Right hindlimb (tissue), 1 donor: Measurements from ENCODE around the gene TMPRSS11D.

Experiments
- DNase-seq: peaks from one replicate; pipeline ENCODE4 v3.0.0-alpha.2; 2018

TMPRSS11D gene

GRCh38 chr4:67883902-67884301 lies at the start of gene TMPRSS11D:
Gene TMPRSS11D, minus strand, starts transcription at chr4:67884002. Its CDS starts 69 bp downstream, at chr4:67883933.
- DNase-seq, result no peak

DNA sequence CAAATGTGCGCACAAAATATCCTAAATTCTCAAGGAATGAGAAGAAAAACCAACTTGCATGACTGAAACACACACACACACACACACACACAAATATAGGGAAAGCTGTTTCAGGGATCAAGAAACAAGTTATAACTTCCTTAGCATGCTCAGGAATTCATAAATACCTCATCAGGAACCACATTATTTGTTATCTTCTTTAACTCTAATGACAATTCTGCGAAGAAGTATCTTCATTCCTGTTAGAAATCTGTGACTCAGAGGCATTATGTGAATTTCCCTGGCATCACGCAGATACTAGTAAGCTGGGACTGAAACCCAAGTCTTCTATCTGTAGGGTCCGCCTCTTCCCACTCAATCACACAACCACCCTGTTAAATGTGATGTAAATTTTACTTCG lies 49.2 kb upstream of the TMPRSS11D start:
- DNase-seq, result no peak

- DNase-seq, result no peak
Measured at GRCh38 chr4:67931256-67931655, 47.5 kb upstream of the TMPRSS11D start.

- no peak for DNase-seq
Measured at GRCh38 chr4:67929426-67929825, 45.6 kb upstream of the TMPRSS11D start.

GRCh38 chr4:67928546-67928945 lies 44.7 kb upstream of the TMPRSS11D start:
- no peak for DNase-seq

GRCh38 chr4:67927251-67927650 lies 43.4 kb upstream of the TMPRSS11D start:
- no peak for DNase-seq

DNA sequence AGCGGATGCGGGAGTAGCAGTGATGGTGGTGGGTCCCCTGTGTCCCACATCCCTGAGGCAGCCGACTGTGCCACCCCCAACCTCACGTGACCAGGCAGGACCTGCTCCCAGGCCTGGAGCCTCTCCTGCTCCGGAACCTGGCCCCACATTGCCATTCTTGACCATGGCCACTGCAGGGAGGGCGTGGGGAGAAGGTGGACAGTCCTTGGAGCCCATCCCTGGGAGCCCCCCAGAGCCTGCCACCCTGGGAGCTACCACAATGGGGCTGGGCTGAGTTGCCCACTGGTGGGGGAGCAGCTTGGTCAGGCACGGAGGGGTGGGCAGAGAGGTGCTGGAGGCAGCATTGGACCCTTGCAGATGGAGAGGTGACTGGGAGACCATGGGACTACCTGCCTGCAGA lies 42.7 kb upstream of the TMPRSS11D start:
- no peak for DNase-seq

DNA sequence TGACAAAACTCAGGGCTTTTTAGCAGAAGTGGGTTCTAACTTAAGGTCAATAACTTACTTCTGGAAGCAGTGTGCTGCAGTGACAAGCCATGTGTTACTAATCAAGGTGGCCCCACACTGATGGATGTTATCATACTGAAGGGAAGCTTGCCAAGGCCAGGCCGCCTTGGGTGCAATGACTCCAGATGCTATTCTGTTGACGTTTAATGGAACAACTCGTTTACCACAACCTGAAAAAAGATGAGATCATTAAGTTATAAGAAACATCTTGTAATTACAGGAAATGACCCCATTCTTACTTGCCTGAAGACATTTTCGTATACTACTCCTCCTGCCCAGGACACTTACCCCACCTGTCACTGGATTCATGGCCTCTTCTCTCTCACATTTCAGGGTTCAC lies 38.9 kb upstream of the TMPRSS11D start:
- DNase-seq, result no peak

DNA sequence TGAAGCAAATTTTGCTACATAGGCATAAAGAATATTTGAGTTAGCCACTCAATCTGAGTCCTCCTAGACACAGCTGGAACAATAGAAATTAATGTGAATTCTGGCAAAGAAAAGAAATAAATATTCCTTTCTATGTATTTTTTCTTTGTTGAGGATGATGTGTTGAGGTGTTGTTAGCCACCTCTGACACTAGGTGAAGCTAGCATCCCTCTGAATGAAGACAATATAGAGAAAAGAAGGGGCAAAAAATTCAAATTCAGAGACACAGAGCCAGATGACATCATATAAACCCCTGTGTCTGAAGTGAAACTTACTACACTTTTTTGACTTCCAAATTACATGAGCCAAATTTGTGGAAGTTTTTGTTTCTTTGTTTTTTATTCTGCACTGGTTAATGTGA lies 34.6 kb upstream of the TMPRSS11D start:
- no peak for DNase-seq

- no peak for DNase-seq
Measured at GRCh38 chr4:67915400-67915966, 31.7 kb upstream of the TMPRSS11D start.

GRCh38 chr4:67912080-67912479 lies 28.3 kb upstream of the TMPRSS11D start:
- DNase-seq, result no peak

- DNase-seq, result no peak
Measured at GRCh38 chr4:67911638-67912037, 27.8 kb upstream of the TMPRSS11D start.

DNA sequence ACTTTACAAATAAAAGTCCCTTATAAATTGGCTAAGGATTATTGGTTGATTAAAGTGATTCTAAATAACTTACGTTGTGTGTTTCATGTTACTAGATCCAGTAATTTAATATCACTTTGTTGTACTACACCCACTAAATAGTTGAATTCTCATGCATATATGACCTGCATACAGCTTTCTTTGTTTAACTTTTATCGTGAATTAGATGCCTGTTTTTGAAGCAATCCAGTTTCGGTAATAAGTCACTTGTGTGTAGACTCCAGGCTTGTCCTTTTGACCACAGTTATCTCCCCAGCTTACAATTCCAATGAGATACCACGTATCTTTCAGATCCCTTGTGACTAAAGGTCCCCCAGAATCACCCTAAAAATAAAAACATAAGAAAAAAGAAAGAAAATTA lies 27.3 kb upstream of the TMPRSS11D start:
- DNase-seq, result no peak

- no peak for DNase-seq
Measured at GRCh38 chr4:67910585-67910905, 26.7 kb upstream of the TMPRSS11D start.

GRCh38 chr4:67909905-67910584 lies 26.2 kb upstream of the TMPRSS11D start:
- DNase-seq, result no peak

DNA sequence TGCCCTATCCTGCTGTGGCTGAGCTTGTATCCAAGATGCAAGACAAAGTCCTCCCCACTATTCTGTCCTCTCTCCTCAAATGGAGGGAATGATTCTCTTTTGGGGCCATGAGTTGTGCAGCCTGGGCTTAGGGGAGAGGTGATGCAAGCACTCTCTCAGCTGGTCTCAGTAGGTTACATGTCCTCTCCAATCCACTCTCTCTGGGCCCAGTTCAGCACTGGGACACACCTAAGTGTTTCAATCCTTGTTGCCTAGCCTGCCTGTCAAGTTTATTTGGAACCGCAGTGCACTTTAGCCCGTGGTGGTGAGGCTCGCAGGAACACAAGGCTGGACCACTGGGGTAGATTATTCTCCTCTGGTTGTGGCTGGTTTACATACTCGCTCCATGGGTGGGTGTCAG lies 23.8 kb upstream of the TMPRSS11D start:
- no peak for DNase-seq

- DNase-seq, result no peak
Measured at GRCh38 chr4:67899096-67899495, 15.3 kb upstream of the TMPRSS11D start.

- DNase-seq, result no peak
Measured at GRCh38 chr4:67897686-67898085, 13.9 kb upstream of the TMPRSS11D start.

GRCh38 chr4:67896421-67897065 lies 12.7 kb upstream of the TMPRSS11D start:
- no peak for DNase-seq

DNA sequence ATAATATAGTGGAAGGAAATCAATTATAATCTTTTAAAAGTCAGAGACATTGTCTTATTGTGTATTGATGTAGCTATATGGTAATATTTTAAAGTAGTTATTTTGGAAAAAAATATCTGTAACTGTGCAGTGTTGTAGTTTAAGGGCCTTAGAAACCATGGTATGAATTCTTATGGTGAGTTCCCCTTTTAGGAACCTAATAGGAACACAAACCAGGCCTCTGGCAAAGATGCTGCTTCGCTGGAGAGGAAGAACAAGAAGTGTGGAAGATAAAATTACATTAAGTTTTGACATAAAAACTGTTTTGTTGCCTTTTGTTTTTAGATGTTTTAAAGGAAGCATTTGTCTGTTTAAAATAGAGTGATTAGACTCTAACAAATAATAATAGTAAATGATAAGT lies 10.9 kb upstream of the TMPRSS11D start:
- no peak for DNase-seq

- no peak for DNase-seq
Measured at GRCh38 chr4:67892905-67893304, 9.1 kb upstream of the TMPRSS11D start.

GRCh38 chr4:67892253-67892652 lies 8.5 kb upstream of the TMPRSS11D start:
- no peak for DNase-seq

GRCh38 chr4:67891645-67892044 lies 7.8 kb upstream of the TMPRSS11D start:
- DNase-seq, result no peak

- DNase-seq, result no peak
Measured at GRCh38 chr4:67886281-67886680, 2.5 kb upstream of the TMPRSS11D start.

GRCh38 chr4:67885762-67886161 lies 2.0 kb upstream of the TMPRSS11D start:
- DNase-seq, result no peak
